NCI-H345 treated with DMSO at 0.1 percent for 48 hours (cell line): Measurements from ENCODE around the gene TBC1D24.

Experiments
- DNase-seq: peaks from one replicate; lab custom pipeline; 2025; ENCODE audit not compliant: unreplicated experiment; lab: John Stamatoyannopoulos, UW

The TBC1D24 gene

GRCh38 chr16:2515180-2515851, 40.4 kb downstream of the TBC1D24 start:
- no peak for DNase-seq

- DNase-seq = no peak
Measured at GRCh38 chr16:2516391-2517240, 41.7 kb downstream of the TBC1D24 start.

- DNase-seq = no peak
Measured at GRCh38 chr16:2517954-2518605, 43.2 kb downstream of the TBC1D24 start.

- no peak for DNase-seq
Measured at GRCh38 chr16:2518823-2519710, 44.1 kb downstream of the TBC1D24 start.

- no peak for DNase-seq
Measured at GRCh38 chr16:2519711-2520080, 44.8 kb downstream of the TBC1D24 start.

- DNase-seq = peak; percentile 78
Measured at GRCh38 chr16:2520097-2520783, 45.3 kb downstream of the TBC1D24 start, which contains the start of gene AMDHD2. AMDHD2 (plus strand) TSS chr16:2520371; CDS start chr16:2520459, 88 bp downstream.

GRCh38 chr16:2520784-2521531, 46.0 kb downstream of the TBC1D24 start:
- DNase-seq = no peak

GRCh38 chr16:2523801-2524231, 48.9 kb downstream of the TBC1D24 start:
- DNase-seq = no peak

- DNase-seq = no peak
Measured at GRCh38 chr16:2524339-2524938, 49.5 kb downstream of the TBC1D24 start.

GRCh38 chr16:2526135-2526534, 51.2 kb downstream of the TBC1D24 start:
- no peak for DNase-seq

- DNase-seq = no peak
Measured at GRCh38 chr16:2527071-2527783, 52.3 kb downstream of the TBC1D24 start.

- no peak for DNase-seq
Measured at GRCh38 chr16:2527784-2528100, 52.8 kb downstream of the TBC1D24 start.

GRCh38 chr16:2528161-2529060, 53.5 kb downstream of the TBC1D24 start:
- no peak for DNase-seq

- no peak for DNase-seq
Measured at GRCh38 chr16:2529061-2529931, 54.4 kb downstream of the TBC1D24 start.

GRCh38 chr16:2529961-2530628, 55.2 kb downstream of the TBC1D24 start:
- DNase-seq = no peak
